Skeletal muscle satellite cell (primary cell): Measurements from ENCODE around the gene SLC17A9.

Experiments
- H3K27me3 ChIP-seq: 2 replicates; pipeline ENCODE4 v1.7.0; 2013; ENCODE audit warnings: low read length; ENCODE audit not compliant: control insufficient read depth, insufficient read depth
- H3K36me3 ChIP-seq: 2 replicates; pipeline ENCODE4 v1.7.0; 2013; ENCODE audit warnings: mild to moderate bottlenecking, control low read depth, low read length; ENCODE audit not compliant: insufficient read depth
- H3K4me1 ChIP-seq: 2 replicates; pipeline ENCODE4 v1.7.0; 2013; ENCODE audit warnings: low read length; ENCODE audit not compliant: control insufficient read depth, insufficient read depth
- H3K4me2 ChIP-seq: 2 replicates; pipeline ENCODE4 v1.7.0; 2013; ENCODE audit warnings: mild to moderate bottlenecking, low read length
- H3K4me3 ChIP-seq: 2 replicates; pipeline ENCODE4 v1.7.0; 2013; ENCODE audit warnings: low read length
- H3K9ac ChIP-seq: 2 replicates; pipeline ENCODE4 v1.7.0; 2013; ENCODE audit warnings: mild to moderate bottlenecking, low read depth, low read length, moderate library complexity
- H3K9me3 ChIP-seq: replicated peaks from 2 replicates; pipeline ENCODE4 v1.7.0; 2013; ENCODE audit warnings: mild to moderate bottlenecking, control low read depth, low read length

SLC17A9 gene

DNA sequence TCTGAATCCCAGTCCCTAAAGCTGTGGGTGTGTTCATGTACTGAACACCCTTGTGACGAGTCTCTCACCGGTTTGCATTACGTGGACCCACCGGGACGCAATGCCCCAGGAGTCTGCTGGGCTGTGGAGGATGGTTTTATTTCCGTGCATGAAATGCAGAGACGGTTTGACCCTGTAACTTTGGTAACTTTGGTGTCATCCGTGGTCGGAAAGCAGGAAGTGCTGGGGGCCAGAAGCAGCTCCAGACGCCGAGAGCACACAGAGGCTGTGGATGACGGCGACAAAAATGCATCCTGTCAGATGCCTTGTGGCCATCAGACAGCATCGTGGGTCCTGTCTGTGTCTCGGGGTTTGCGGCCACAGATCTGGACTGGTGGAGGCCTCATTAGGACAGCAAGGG lies 47.1 kb downstream of the SLC17A9 start:
- H3K4me3 ChIP-seq: no peak overlapping the region
- no peaks in the 10 kb centered on the region for H3K9me3 ChIP-seq
- no peak overlapping the region for H3K9ac ChIP-seq
- H3K4me1 ChIP-seq: no peaks in the 10 kb centered on the region
- H3K36me3 ChIP-seq: no peaks in the 10 kb centered on the region
- no peak overlapping the region for H3K4me2 ChIP-seq
- H3K27me3 ChIP-seq: peaks cover 87% of the 10 kb centered on the region

- Histone ChIP-seq H3K4me3 (no peak overlapping the region), H3K9ac (no peak overlapping the region), H3K36me3 (no peaks in the 10 kb centered on the region), H3K4me2 (no peak overlapping the region), H3K9me3 (no peaks in the 10 kb centered on the region), H3K4me1 (no peaks in the 10 kb centered on the region), H3K27me3 (peaks cover 87% of the 10 kb centered on the region)
These were observed 47.5 kb downstream of the SLC17A9 start for GRCh38 chr20:63000036-63000435.

DNA sequence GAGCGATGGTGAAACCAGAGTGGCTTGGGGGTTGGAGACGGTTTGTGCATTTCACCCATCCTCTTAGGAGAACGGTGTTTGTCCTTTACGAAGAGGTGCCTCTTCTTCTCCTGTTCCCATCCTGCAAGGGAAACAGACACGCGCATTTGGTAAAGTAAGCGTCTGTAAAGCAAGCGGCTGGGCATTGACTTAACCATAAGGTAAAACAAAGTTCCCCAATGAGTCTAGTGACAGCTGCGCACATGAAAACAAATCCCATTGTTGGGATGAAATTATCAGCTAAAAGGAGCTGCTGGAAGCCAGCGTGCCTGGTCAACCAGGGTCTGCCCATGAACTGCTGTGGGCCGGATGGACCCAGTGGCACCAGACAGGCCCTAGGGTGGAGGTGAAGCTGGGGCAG lies 48.4 kb downstream of the SLC17A9 start:
- Histone ChIP-seq H3K9ac (no peak overlapping the region), H3K36me3 (no peaks in the 10 kb centered on the region), H3K4me1 (no peaks in the 10 kb centered on the region), H3K4me3 (no peak overlapping the region), H3K27me3 (peaks cover 88% of the 10 kb centered on the region), H3K9me3 (no peaks in the 10 kb centered on the region), H3K4me2 (no peak overlapping the region)

- no peaks in the 10 kb centered on the region for H3K4me1 ChIP-seq
- H3K4me3 ChIP-seq: no peak overlapping the region
- no peaks in the 10 kb centered on the region for H3K9me3 ChIP-seq
- no peak overlapping the region for H3K9ac ChIP-seq
- H3K4me2 ChIP-seq: no peak overlapping the region
- no peaks in the 10 kb centered on the region for H3K36me3 ChIP-seq
- H3K27me3 ChIP-seq: peaks cover 91% of the 10 kb centered on the region
These were observed 50.0 kb downstream of the SLC17A9 start for GRCh38 chr20:63002511-63002910.

DNA sequence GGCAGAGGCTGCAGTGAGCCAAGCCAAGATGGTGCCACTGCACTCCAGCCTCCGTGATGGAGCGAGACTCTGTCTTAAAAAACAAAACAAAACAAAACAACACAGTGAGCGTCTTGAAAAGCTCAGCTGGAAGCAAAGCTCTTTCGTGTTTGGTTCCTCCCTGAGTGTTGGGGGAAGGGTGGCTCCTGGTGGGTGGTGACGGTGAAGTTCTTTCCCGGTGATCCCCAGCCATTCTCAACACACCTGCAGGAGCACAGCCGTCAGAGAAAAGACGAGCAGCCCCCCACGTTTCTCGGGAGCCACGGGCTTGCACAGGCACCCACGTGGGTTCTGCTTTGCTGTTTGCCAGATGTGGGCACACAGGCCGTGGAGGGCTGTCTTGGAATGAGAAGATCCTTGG lies 51.0 kb downstream of the SLC17A9 start:
- Histone ChIP-seq H3K4me1 (no peaks in the 10 kb centered on the region), H3K36me3 (no peaks in the 10 kb centered on the region), H3K4me2 (no peak overlapping the region), H3K9ac (no peak overlapping the region), H3K4me3 (no peak overlapping the region), H3K27me3 (peaks cover 92% of the 10 kb centered on the region), H3K9me3 (no peaks in the 10 kb centered on the region)

GRCh38 chr20:63004607-63005364 lies 52.3 kb downstream of the SLC17A9 start:
- Histone ChIP-seq H3K27me3 (peaks cover 92% of the 10 kb centered on the region), H3K4me3 (no peak overlapping the region), H3K4me2 (no peak overlapping the region), H3K4me1 (no peaks in the 10 kb centered on the region), H3K9me3 (no peaks in the 10 kb centered on the region), H3K36me3 (no peaks in the 10 kb centered on the region), H3K9ac (no peak overlapping the region)

DNA sequence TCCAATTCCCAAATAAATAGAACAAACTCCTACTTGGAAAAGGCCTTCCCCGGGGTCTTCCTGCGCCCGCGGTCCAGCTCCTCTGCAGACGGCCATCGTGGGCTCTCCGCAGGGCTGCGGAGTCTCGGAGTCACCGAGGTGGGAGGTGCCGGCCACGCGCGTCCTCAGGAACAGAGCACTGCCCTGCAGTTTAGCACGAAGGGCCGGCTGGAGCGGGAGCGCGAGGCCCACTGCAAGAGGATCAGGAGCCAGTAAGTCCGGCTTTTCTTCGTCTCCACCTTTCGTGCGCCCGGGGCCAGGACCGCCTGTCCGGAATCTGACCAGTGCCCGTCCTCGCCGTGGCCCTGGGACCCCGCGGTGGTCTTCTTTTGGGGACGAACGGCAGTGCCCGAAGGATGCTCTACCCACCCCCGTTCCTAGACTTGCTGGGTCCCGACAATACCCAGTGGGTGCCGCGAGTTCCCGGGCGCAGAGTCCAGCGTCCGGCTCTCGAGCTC lies 52.9 kb downstream of the SLC17A9 start:
- Histone ChIP-seq H3K36me3 (no peaks in the 10 kb centered on the region), H3K9ac (no peak overlapping the region), H3K9me3 (no peaks in the 10 kb centered on the region), H3K4me1 (no peaks in the 10 kb centered on the region), H3K4me3 (no peak overlapping the region), H3K27me3 (peaks cover 92% of the 10 kb centered on the region), H3K4me2 (no peak overlapping the region)

DNA sequence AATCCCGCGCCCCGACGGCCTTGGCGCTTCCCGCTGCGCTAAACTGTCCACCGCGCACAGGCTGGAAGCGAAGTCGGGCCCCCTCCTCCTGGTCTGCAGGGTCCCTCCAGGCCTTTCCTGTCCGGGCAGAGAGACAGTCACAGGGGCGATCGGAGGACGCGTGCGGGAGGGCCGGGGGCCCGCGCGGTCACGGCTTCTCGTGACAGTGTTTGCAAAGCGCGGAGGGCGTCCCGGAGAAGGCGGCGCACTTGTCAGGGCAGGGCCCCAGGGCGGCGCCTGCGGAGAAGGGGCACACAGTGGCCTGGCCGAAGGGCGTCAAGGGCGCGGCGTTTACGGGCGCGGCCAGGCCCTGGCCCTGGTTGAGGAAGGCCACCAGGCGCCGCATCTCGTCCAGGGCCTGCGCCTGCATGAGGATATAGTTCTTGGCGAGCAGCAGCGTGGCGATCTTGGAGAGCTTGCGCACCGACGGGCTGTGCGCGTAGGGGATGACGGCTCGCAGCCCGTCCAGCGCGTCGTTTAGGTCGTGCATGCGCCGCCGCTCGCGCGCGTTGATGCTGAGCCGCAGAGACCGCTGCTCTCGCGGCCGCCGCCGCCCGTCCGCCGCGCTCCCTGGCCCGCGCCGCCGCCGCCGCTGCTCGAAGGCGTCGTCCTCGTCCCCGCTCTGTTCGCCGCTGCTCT lies 53.5 kb downstream of the SLC17A9 start:
- H3K4me1 ChIP-seq: no peaks in the 10 kb centered on the region
- no peak overlapping the region for H3K4me2 ChIP-seq
- H3K9ac ChIP-seq: no peak overlapping the region
- no peaks in the 10 kb centered on the region for H3K36me3 ChIP-seq
- no peaks in the 10 kb centered on the region for H3K9me3 ChIP-seq
- no peak overlapping the region for H3K4me3 ChIP-seq
- H3K27me3 ChIP-seq: peaks cover 90% of the 10 kb centered on the region

GRCh38 chr20:63006540-63007359 lies 54.2 kb downstream of the SLC17A9 start, which contains the start of gene BHLHE23:
Gene BHLHE23 (minus strand): TSS chr20:63006964. CDS start chr20:63006774, 190 bp downstream.
- no peaks in the 10 kb centered on the region for H3K36me3 ChIP-seq
- H3K9me3 ChIP-seq: no peaks in the 10 kb centered on the region
- H3K4me3 ChIP-seq: no peak within 1 kb of the TSS
- no peak within 1 kb of the TSS for H3K4me2 ChIP-seq
- no peaks in the 10 kb centered on the region for H3K4me1 ChIP-seq
- H3K9ac ChIP-seq: no peak within 1 kb of the TSS
- peaks cover 93% of the 10 kb centered on the region for H3K27me3 ChIP-seq

GRCh38 chr20:63007360-63007645 lies 54.8 kb downstream of the SLC17A9 start:
- H3K27me3 ChIP-seq: peaks cover 90% of the 10 kb centered on the region
- H3K36me3 ChIP-seq: no peaks in the 10 kb centered on the region
- H3K4me1 ChIP-seq: no peaks in the 10 kb centered on the region
- no peaks in the 10 kb centered on the region for H3K9me3 ChIP-seq
- no peak overlapping the region for H3K9ac ChIP-seq
- no peak overlapping the region for H3K4me3 ChIP-seq
- no peak overlapping the region for H3K4me2 ChIP-seq

- Histone ChIP-seq H3K4me3 (no peak overlapping the region), H3K27me3 (peaks cover 90% of the 10 kb centered on the region), H3K4me1 (no peaks in the 10 kb centered on the region), H3K36me3 (no peaks in the 10 kb centered on the region), H3K4me2 (no peak overlapping the region), H3K9me3 (peaks cover 2% of the 10 kb centered on the region), H3K9ac (no peak overlapping the region)
These were observed 55.4 kb downstream of the SLC17A9 start for GRCh38 chr20:63007646-63008488.
